Central memory CD8-positive, alpha-beta T cell (primary cell): ENCODE results near the gene VIT.

ENCODE experiments used
- ATAC-seq: fragments of 150-1000 bp; cut with Tn5 transposase; replicated peaks from 2 replicates; pipeline ENCODE4 v1.10.0; 2022; ENCODE audit warnings: mild to moderate bottlenecking, moderate FRiP score, moderate number of reproducible peaks; ENCODE audit not compliant: poor library complexity, severe bottlenecking; ENCODE audit errors: extremely low read depth
- DNase-seq, 2 donors: peaks; one replicate each; pipeline ENCODE4 v3.0.0; 2021; ENCODE audit warnings: low spot score in 2 of 2
- H3K27ac Mint-ChIP-seq: one replicate; pipeline ENCODE4 v1.8.0; 2022; ENCODE audit warnings: low read depth, mild to moderate bottlenecking, moderate library complexity, mixed read lengths
- H3K27me3 Mint-ChIP-seq: one replicate; pipeline ENCODE4 v1.8.0; 2022; ENCODE audit warnings: mixed read lengths
- H3K36me3 Mint-ChIP-seq: one replicate; pipeline ENCODE4 v1.8.0; 2022; ENCODE audit warnings: mild to moderate bottlenecking, moderate library complexity, mixed read lengths; ENCODE audit not compliant: insufficient read depth
- H3K4me1 Mint-ChIP-seq: one replicate; pipeline ENCODE4 v1.8.0; 2022; ENCODE audit warnings: mixed read lengths
- H3K4me3 Mint-ChIP-seq: one replicate; pipeline ENCODE4 v1.8.0; 2022; ENCODE audit warnings: mild to moderate bottlenecking, moderate library complexity, mixed read lengths
- H3K9me3 Mint-ChIP-seq: one replicate; pipeline ENCODE4 v1.8.0; 2022; ENCODE audit warnings: mixed read lengths

VIT gene

GRCh38 chr2:36762764-36763490 lies 66.4 kb downstream of the VIT start:
- Mint-ChIP-seq H3K27me3 (peaks cover 54% of the 10 kb centered on the region), H3K27ac (no peak overlapping the region), H3K4me3 (no peak overlapping the region), H3K9me3 (peaks cover 5% of the 10 kb centered on the region), H3K4me1 (no peaks in the 10 kb centered on the region), H3K36me3 (no peaks in the 10 kb centered on the region)
- ATAC-seq (no peak), DNase-seq (no peak)

DNA sequence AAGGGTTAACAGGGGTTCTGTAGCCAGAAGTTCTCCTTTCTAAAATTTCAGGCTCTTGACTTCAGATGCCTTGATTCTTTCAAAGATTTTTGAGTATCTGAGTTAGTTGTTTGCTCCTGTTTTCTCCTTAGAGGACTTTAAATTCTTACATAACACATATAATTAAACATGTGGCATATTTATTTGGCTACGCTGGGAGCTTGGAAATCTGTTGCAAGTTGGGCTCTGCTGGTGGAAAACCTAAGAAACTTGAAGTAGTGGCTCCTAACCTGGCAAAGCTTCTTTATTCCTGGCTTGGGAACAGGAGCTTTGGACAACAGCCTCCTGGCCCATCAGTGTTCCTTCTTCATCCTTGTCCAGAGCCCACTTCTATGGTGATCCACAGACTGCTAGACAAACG lies 72.6 kb downstream of the VIT start:
- no peak for ATAC-seq
- peaks cover 36% of the 10 kb centered on the region for H3K27me3 Mint-ChIP-seq
- H3K4me3 Mint-ChIP-seq = no peak overlapping the region

GRCh38 chr2:36770542-36771287 lies 74.2 kb downstream of the VIT start:
- H3K4me1 Mint-ChIP-seq = no peaks in the 10 kb centered on the region
- no peak for DNase-seq
- no peak overlapping the region for H3K27ac Mint-ChIP-seq
- no peaks in the 10 kb centered on the region for H3K36me3 Mint-ChIP-seq
- peak; percentile 24 for ATAC-seq
- H3K4me3 Mint-ChIP-seq = no peak overlapping the region
- H3K9me3 Mint-ChIP-seq = no peaks in the 10 kb centered on the region
- H3K27me3 Mint-ChIP-seq = peaks cover 21% of the 10 kb centered on the region

More for the DNA sequence above, 72.6 kb downstream of the VIT start:
- no peak for DNase-seq
- peaks cover 5% of the 10 kb centered on the region for H3K9me3 Mint-ChIP-seq
- no peaks in the 10 kb centered on the region for H3K4me1 Mint-ChIP-seq
- no peak overlapping the region for H3K27ac Mint-ChIP-seq
- no peaks in the 10 kb centered on the region for H3K36me3 Mint-ChIP-seq

DNA sequence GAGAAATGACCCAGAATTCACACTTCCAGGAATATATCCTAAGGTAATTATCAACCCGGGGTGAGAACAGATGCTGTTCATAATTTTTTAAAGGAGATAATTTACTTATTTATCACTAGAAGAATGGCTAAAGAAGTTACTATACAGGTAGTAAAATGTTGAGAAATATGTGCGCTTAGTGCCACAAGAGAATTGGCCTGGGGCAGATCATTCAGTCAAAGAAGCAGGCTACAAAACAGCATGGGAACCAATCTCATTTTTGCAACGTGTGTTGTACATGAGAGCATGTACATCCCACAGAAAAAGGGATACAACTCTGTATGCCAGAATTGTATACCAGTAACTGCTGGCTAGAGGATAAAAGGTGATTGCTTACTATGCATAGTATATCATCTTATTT lies 75.2 kb downstream of the VIT start:
- H3K9me3 Mint-ChIP-seq = no peaks in the 10 kb centered on the region
- H3K4me3 Mint-ChIP-seq = no peak overlapping the region
- H3K36me3 Mint-ChIP-seq = no peaks in the 10 kb centered on the region
- no peak for DNase-seq
- no peaks in the 10 kb centered on the region for H3K4me1 Mint-ChIP-seq
- ATAC-seq = no peak
- no peak overlapping the region for H3K27ac Mint-ChIP-seq
- H3K27me3 Mint-ChIP-seq = peaks cover 20% of the 10 kb centered on the region

DNA sequence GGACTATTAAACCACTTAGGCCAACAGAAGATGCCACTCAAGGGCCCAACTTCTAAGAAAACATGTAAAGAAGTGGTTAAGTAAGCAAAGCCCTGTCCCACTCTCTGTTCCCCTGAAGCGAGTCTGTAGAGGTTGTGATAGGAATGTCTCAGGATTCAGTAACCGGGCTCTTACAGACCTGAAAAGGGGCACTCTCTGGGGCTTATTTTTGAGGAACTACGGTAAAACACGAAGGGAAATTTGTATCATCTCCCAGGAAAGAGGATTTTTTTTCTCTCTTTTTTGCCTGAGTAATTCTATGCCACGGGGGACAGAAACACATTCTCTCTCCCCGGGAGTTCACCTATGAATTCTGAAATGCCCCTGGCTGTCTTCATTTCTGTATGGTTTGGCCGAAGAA lies 77.4 kb downstream of the VIT start:
- no peaks in the 10 kb centered on the region for H3K36me3 Mint-ChIP-seq

GRCh38 chr2:36775261-36775660 lies 78.8 kb downstream of the VIT start:
- DNase-seq (no peak), ATAC-seq (no peak)
- Mint-ChIP-seq H3K9me3 (no peaks in the 10 kb centered on the region), H3K27ac (no peak overlapping the region), H3K4me3 (no peak overlapping the region), H3K4me1 (no peaks in the 10 kb centered on the region), H3K36me3 (no peaks in the 10 kb centered on the region), H3K27me3 (peaks cover 14% of the 10 kb centered on the region)

More for the DNA sequence above, 77.4 kb downstream of the VIT start:
- no peak overlapping the region for H3K4me3 Mint-ChIP-seq
- H3K27ac Mint-ChIP-seq = no peak overlapping the region
- ATAC-seq (no peak), DNase-seq (no peak)
- H3K4me1 Mint-ChIP-seq = no peaks in the 10 kb centered on the region
- peaks cover 20% of the 10 kb centered on the region for H3K27me3 Mint-ChIP-seq
- no peaks in the 10 kb centered on the region for H3K9me3 Mint-ChIP-seq

DNA sequence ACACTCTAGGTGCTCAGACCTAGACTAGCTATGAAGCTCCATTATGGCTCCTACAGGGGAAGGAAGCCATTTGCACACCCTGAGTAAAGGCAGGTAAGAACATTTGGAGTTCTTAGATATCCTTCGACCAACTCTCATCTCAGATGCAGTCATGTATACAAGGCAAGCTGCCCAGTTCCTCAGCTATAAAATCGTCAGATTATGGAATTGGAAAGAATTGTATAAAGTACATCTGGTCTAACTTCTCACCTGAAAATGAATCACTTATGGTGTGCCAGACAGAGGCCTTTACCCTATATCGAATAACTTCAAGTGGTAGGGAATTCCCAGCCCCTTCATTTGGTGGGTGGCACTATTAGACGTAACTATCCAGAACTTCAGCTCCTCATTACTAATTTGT lies 79.3 kb downstream of the VIT start:
- Mint-ChIP-seq H3K9me3 (no peaks in the 10 kb centered on the region), H3K27me3 (peaks cover 10% of the 10 kb centered on the region), H3K4me3 (no peak overlapping the region), H3K4me1 (no peaks in the 10 kb centered on the region), H3K36me3 (no peaks in the 10 kb centered on the region), H3K27ac (no peak overlapping the region)
- DNase-seq (no peak), ATAC-seq (no peak)

GRCh38 chr2:36777272-36777671 lies 80.8 kb downstream of the VIT start:
- Mint-ChIP-seq H3K36me3 (no peaks in the 10 kb centered on the region), H3K27ac (no peak overlapping the region), H3K4me1 (no peaks in the 10 kb centered on the region), H3K4me3 (no peak overlapping the region), H3K27me3 (peaks cover 13% of the 10 kb centered on the region), H3K9me3 (no peaks in the 10 kb centered on the region)
- no peak for DNase-seq
- ATAC-seq = no peak

GRCh38 chr2:36777788-36778187 lies 81.3 kb downstream of the VIT start:
- Mint-ChIP-seq H3K27me3 (peaks cover 13% of the 10 kb centered on the region), H3K36me3 (no peaks in the 10 kb centered on the region), H3K27ac (no peak overlapping the region)

GRCh38 chr2:36779462-36779861 lies 83.0 kb downstream of the VIT start:
- Mint-ChIP-seq H3K4me1 (no peaks in the 10 kb centered on the region), H3K27me3 (peaks cover 9% of the 10 kb centered on the region), H3K9me3 (no peaks in the 10 kb centered on the region), H3K36me3 (no peaks in the 10 kb centered on the region), H3K27ac (no peak overlapping the region), H3K4me3 (no peak overlapping the region)
- DNase-seq = no peak
- no peak for ATAC-seq

More at GRCh38 chr2:36777788-36778187, 81.3 kb downstream of the VIT start:
- Mint-ChIP-seq H3K4me1 (no peaks in the 10 kb centered on the region), H3K4me3 (no peak overlapping the region), H3K9me3 (no peaks in the 10 kb centered on the region)
- ATAC-seq = no peak
- no peak for DNase-seq

GRCh38 chr2:36780231-36780839 lies 83.8 kb downstream of the VIT start:
- Mint-ChIP-seq H3K4me3 (no peak overlapping the region), H3K36me3 (no peaks in the 10 kb centered on the region), H3K9me3 (no peaks in the 10 kb centered on the region), H3K27ac (no peak overlapping the region), H3K27me3 (peaks cover 9% of the 10 kb centered on the region), H3K4me1 (peaks cover 6% of the 10 kb centered on the region)
- ATAC-seq (peak; percentile 36), DNase-seq (no peak)

- peaks cover 9% of the 10 kb centered on the region for H3K27me3 Mint-ChIP-seq
- no peak overlapping the region for H3K4me3 Mint-ChIP-seq
- peaks cover 7% of the 10 kb centered on the region for H3K4me1 Mint-ChIP-seq
- DNase-seq (no peak), ATAC-seq (no peak)
- H3K9me3 Mint-ChIP-seq = no peaks in the 10 kb centered on the region
- H3K36me3 Mint-ChIP-seq = no peaks in the 10 kb centered on the region
- no peak overlapping the region for H3K27ac Mint-ChIP-seq
Observed at GRCh38 chr2:36781907-36782720, 85.6 kb downstream of the VIT start.
